MCF 10A (cell line): ENCODE data around the gene ACAD11. TPM values are rescaled to one million over a fixed set of nuclear protein-coding genes. Genes with fewer than 3 reads are reported as not detected.

Experiments
- BruUV-seq: library from RNA; stranded (reverse); fragments of 400-500 nt; replicated peaks from 2 replicates; lab custom pipeline; 2021; lab: Mats Ljungman, UMichigan
- CTCF ChIA-PET: fragments of 300-600 bp; sonication (Branson Sonifier 250); formaldehyde crosslinking; extraction: SDS; loops from one replicate; lab custom pipeline; 2021; ENCODE audit warnings: antibody characterized with exemption, inconsistent platforms; lab: Yijun Ruan, JAX
- POLR2A ChIA-PET: fragments of 300-600, 350-650 bp; sonication (Branson Sonifier 250); formaldehyde crosslinking; extraction: SDS; loops from one replicate; lab custom pipeline; 2020; ENCODE audit warnings: antibody characterized with exemption, inconsistent platforms; lab: Yijun Ruan, JAX
- DNase-seq: peaks from one replicate; pipeline ENCODE4 v3.0.0-alpha.2; 2018; ENCODE audit not compliant: unreplicated experiment
- H3K27ac Mint-ChIP-seq: one replicate; pipeline ENCODE4 v1.8.0; 2022; ENCODE audit warnings: mild to moderate bottlenecking, low read depth, mixed read lengths; ENCODE audit not compliant: unreplicated experiment
- H3K27me3 Mint-ChIP-seq: one replicate; pipeline ENCODE4 v1.8.0; 2022; ENCODE audit warnings: mixed read lengths; ENCODE audit not compliant: insufficient read depth, unreplicated experiment
- H3K36me3 Mint-ChIP-seq: one replicate; pipeline ENCODE4 v1.8.0; 2022; ENCODE audit warnings: mild to moderate bottlenecking, moderate library complexity, mixed read lengths; ENCODE audit not compliant: insufficient read depth, unreplicated experiment
- H3K4me1 Mint-ChIP-seq: one replicate; pipeline ENCODE4 v1.8.0; 2022; ENCODE audit warnings: mixed read lengths; ENCODE audit not compliant: insufficient read depth, unreplicated experiment
- H3K4me3 Mint-ChIP-seq: one replicate; pipeline ENCODE4 v1.8.0; 2022; ENCODE audit warnings: mild to moderate bottlenecking, moderate library complexity, mixed read lengths; ENCODE audit not compliant: unreplicated experiment
- H3K9me3 Mint-ChIP-seq: one replicate; pipeline ENCODE4 v1.8.0; 2022; ENCODE audit warnings: mixed read lengths; ENCODE audit not compliant: unreplicated experiment
- intact Hi-C: fragments of 100-400 bp; cut with micrococcal nuclease; formaldehyde crosslinking; loops from 2 replicates; pipeline ENCODE4 v1.14.1; 2022
- total RNA-seq: library from RNA; stranded (reverse); gene quantifications from 2 replicates; pipeline ENCODE4 v1.2.3, GENCODE V29; 2022
- TF ChIP-seq, protein P1 (sequence below): fragments of 200-600 bp; IDR thresholded peaks from one replicate; pipeline ENCODE4 v1.8.0; 2022; ENCODE audit warnings: antibody characterized with exemption, mild to moderate bottlenecking; ENCODE audit not compliant: unreplicated experiment

Gene ACAD11
- total RNA-seq, 1 experiment from 2014 or later, result 30.9 TPM

DNA sequence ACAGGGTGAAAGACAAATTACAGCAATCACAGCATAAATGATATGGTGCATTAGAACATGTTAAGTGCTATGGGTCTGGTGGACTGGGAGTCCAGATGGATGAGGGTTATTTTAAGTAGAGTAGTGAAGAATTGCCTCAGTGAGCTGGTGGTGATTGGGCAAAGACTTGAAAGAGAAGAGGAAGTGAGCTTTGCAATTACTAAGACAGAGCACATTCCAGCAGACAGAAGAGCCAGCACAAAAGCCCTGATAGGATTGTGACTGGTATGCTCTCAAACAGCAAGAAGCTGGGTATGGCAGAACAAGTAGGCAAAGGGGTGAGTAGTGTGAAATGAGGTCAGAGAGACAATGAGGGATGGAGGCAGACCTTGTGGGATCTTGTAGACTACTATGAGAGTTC, 64.6 kb downstream of the ACAD11 start:
- H3K4me3 Mint-ChIP-seq, result no peak overlapping the region
- CTCF ChIA-PET, result interaction anchor here (0.6 to 2.6 kb wide), 7 partner anchors 32 to 65 kb away, joined by 3 to 9 read pairs (median 5); partner anchors contain the start of genes ACAD11 and UBA5
- TF ChIP-seq, protein P1, sequence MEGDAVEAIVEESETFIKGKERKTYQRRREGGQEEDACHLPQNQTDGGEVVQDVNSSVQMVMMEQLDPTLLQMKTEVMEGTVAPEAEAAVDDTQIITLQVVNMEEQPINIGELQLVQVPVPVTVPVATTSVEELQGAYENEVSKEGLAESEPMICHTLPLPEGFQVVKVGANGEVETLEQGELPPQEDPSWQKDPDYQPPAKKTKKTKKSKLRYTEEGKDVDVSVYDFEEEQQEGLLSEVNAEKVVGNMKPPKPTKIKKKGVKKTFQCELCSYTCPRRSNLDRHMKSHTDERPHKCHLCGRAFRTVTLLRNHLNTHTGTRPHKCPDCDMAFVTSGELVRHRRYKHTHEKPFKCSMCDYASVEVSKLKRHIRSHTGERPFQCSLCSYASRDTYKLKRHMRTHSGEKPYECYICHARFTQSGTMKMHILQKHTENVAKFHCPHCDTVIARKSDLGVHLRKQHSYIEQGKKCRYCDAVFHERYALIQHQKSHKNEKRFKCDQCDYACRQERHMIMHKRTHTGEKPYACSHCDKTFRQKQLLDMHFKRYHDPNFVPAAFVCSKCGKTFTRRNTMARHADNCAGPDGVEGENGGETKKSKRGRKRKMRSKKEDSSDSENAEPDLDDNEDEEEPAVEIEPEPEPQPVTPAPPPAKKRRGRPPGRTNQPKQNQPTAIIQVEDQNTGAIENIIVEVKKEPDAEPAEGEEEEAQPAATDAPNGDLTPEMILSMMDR, result no peak
- peaks cover 18% of the 10 kb centered on the region for H3K4me1 Mint-ChIP-seq
- no peaks in the 10 kb centered on the region for H3K27me3 Mint-ChIP-seq
- no TSS peak for BruUV-seq
- intact Hi-C loops, result no loop called here
- DNase-seq, result no peak
- H3K9me3 Mint-ChIP-seq, result no peaks in the 10 kb centered on the region
- H3K36me3 Mint-ChIP-seq, result peaks cover 8% of the 10 kb centered on the region
- POLR2A ChIA-PET, result interaction anchor here (1.2 kb wide), 1 partner anchor 57 kb away, joined by 3 read pairs; no protein-coding TSS in a partner anchor
- peak overlapping the region; percentile 29 for H3K27ac Mint-ChIP-seq

DNA sequence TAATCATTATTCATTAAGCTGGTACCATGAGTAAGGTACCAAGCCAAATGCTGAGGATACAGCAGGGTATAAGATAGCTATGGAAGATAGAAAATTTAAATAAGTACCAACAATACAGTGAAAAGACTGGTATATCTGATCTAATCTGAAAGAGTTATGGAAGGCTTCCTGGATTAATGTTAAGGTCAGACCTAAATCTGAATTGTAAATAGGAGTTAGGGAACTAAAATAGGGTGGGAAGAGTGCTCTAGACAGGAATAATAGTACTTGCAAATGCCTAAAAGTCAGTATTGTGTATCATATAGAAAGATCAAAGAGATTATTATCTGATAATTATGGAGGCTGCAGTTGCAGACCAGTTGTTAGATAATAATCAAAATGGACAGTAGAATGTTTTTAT, 65.1 kb downstream of the ACAD11 start:
- Mint-ChIP-seq H3K27me3 (no peaks in the 10 kb centered on the region), H3K4me1 (peaks cover 18% of the 10 kb centered on the region), H3K27ac (peak overlapping the region; percentile 29), H3K4me3 (no peak overlapping the region), H3K36me3 (peaks cover 8% of the 10 kb centered on the region), H3K9me3 (no peaks in the 10 kb centered on the region)
- intact Hi-C loops, result no loop called here
- BruUV-seq, result no TSS peak
- CTCF ChIA-PET, result interaction anchor here (0.6 to 2.2 kb wide), 7 partner anchors 33 to 65 kb away, joined by 3 to 9 read pairs (median 6); partner anchors contain the start of genes ACAD11 and UBA5
- TF ChIP-seq, protein P1, result no peak
- no peak for DNase-seq
- POLR2A ChIA-PET, result interaction anchor here (1.2 kb wide), 2 partner anchors 58 to 66 kb away, joined by 3 to 4 read pairs; no protein-coding TSS in a partner anchor

DNA sequence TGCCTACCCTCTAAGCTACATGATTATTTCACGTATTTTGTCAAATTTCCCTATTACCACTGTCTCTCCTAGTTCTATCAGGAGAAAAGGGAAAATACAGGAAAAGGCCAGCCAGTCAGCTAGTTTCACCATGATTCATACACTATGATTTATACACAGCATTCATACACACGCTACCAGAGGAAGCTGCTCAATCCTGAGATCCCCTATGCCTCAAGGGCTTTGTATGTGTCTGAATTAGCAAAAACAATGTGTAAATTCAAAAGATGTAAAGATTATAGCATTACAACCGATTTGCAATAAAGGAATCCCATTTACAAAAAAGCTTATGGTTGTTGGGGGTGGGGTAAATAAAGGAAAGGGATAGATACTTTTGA, 65.7 kb downstream of the ACAD11 start:
- Mint-ChIP-seq H3K4me3 (no peak overlapping the region), H3K4me1 (peaks cover 18% of the 10 kb centered on the region), H3K36me3 (peaks cover 8% of the 10 kb centered on the region), H3K27me3 (no peaks in the 10 kb centered on the region), H3K27ac (peak overlapping the region; percentile 29), H3K9me3 (no peaks in the 10 kb centered on the region)
- CTCF ChIA-PET, result interaction anchor here (0.6 to 2.2 kb wide), 8 partner anchors 33 to 774 kb away, joined by 3 to 9 read pairs (median 6); partner anchors contain the start of genes ACAD11 and UBA5
- POLR2A ChIA-PET, result interaction anchor here (0.8 to 1.2 kb wide), 2 partner anchors 67 to 100 kb away, joined by 4 to 5 read pairs; no protein-coding TSS in a partner anchor
- intact Hi-C loops, result no loop called here
- no TSS peak for BruUV-seq
- DNase-seq, result peak; percentile 63
- TF ChIP-seq, protein P1, result no peak

DNA sequence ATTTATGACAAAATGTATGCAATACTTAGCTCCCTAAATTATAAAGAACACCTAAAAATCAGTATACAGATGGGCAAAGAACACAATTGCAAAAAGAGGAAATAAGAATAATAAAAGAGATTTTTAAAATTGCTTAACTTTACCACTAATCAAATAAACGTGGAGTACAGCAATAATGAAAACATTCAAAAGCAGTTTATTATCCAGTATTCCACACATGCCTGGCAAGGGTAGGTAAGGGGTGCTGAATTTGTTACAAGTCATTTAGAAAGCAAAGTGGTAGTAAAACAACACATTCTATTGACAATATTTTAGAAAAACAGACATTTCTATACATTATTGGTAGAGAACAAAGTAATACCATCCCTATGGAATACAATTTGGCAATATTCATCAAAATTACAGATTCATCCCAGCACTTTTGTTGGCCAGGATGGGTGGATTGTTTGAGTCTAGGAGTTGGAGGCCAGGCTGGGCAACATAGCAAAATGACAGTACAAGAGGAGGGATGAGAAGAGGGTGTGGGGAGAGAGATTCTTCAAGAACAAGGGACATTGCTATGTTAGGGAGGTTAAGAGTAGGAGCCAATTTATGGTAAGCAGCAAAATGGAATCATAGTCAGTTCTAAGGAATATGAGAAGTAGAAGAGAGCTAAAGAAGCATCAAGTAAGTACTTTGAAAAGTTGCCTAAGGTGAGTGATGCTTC, 66.2 kb downstream of the ACAD11 start:
- H3K27me3 Mint-ChIP-seq, result no peaks in the 10 kb centered on the region
- no peaks in the 10 kb centered on the region for H3K9me3 Mint-ChIP-seq
- ChIA-PET POLR2A (interaction anchor here (0.8 to 1.2 kb wide), 2 partner anchors 67 to 101 kb away, joined by 4 to 5 read pairs; no protein-coding TSS in a partner anchor), CTCF (interaction anchor here (0.5 to 2.2 kb wide), 6 partner anchors 48 to 831 kb away, joined by 3 to 9 read pairs (median 6); no protein-coding TSS in a partner anchor)
- peaks cover 18% of the 10 kb centered on the region for H3K4me1 Mint-ChIP-seq
- H3K4me3 Mint-ChIP-seq, result no peak overlapping the region
- H3K36me3 Mint-ChIP-seq, result peaks cover 3% of the 10 kb centered on the region
- TF ChIP-seq, protein P1, result no peak
- no TSS peak for BruUV-seq
- H3K27ac Mint-ChIP-seq, result peak overlapping the region; percentile 29
- DNase-seq, result no peak
- intact Hi-C loops, result no loop called here
